GM23248 (cell line): ENCODE measurements around the gene ALK.

Experiments
- EZH2 ChIP-seq: fragments of 200-600 bp; sonication (generic); IDR thresholded peaks from 2 replicates; pipeline ENCODE4 v1.6.1; 2018; ENCODE audit warnings: antibody characterized with exemption, mild to moderate bottlenecking; ENCODE audit not compliant: insufficient read depth, poor library complexity, severe bottlenecking
- EZH2phosphoT487 ChIP-seq: fragments of 200-600 bp; sonication (generic); IDR thresholded peaks from 2 replicates; pipeline ENCODE4 v1.6.1; 2018; ENCODE audit warnings: antibody characterized with exemption, moderate library complexity, mild to moderate bottlenecking, low read depth; ENCODE audit not compliant: insufficient read depth

GRCh38 chr2:29220506-29221270, 700.7 kb downstream of the ALK start:
- TF ChIP-seq EZH2, result no peak
- TF ChIP-seq EZH2phosphoT487, result no peak
